ENCODE data around the gene TAF10.

Gene TAF10

GRCh38 chr11:6601041-6601461 is 11.0 kb downstream of the TAF10 start:
- H3F3A ChIP-seq (ENCODE audit: insufficient read depth, low read length): no peaks in the 10 kb centered on the region
- no peak overlapping the region for H3K9ac ChIP-seq (ENCODE audit: low read length)
- H2AFZ ChIP-seq (ENCODE audit: low read length): no peak overlapping the region
- no peaks in the 10 kb centered on the region for H3K9me3 ChIP-seq (ENCODE audit: low read length)
- H3K27ac ChIP-seq (ENCODE audit: low read depth, low read length, poor library complexity, severe bottlenecking): no peak overlapping the region
- TF ChIP-seq EZH2 (IDR thresholded peaks at IDR 0.05; ENCODE audit: borderline replicate concordance, low read length): no peak
- TF ChIP-seq CTCF (IDR thresholded peaks at IDR 0.05; ENCODE audit: low read length): no peak
- H4K20me1 ChIP-seq (ENCODE audit: insufficient read depth, low read length): no peaks in the 10 kb centered on the region
- H3K4me3 ChIP-seq (ENCODE audit: low read depth, low read length, poor library complexity, severe bottlenecking): no peak overlapping the region
- peaks cover 56% of the 10 kb centered on the region for H3K36me3 ChIP-seq (ENCODE audit: insufficient read depth, low read length)
- no peaks in the 10 kb centered on the region for H3K9me2 ChIP-seq (ENCODE audit: low read depth, low read length)
- peaks cover 32% of the 10 kb centered on the region for H3K4me1 ChIP-seq (ENCODE audit: insufficient read depth, low read length, severe bottlenecking)
- H3K27me3 ChIP-seq (ENCODE audit: insufficient read depth, low read length): no peaks in the 10 kb centered on the region
- peaks cover 19% of the 10 kb centered on the region for H3K79me2 ChIP-seq (ENCODE audit: insufficient read depth, low read length)
- no peak overlapping the region for H3K4me2 ChIP-seq (ENCODE audit: low read length)

GRCh38 chr11:6599881-6600390 is 12.1 kb downstream of the TAF10 start:
- no peak overlapping the region for H3K9ac ChIP-seq (ENCODE audit: low read length)
- H3K9me3 ChIP-seq (ENCODE audit: low read length): no peaks in the 10 kb centered on the region
- peaks cover 67% of the 10 kb centered on the region for H3K36me3 ChIP-seq (ENCODE audit: insufficient read depth, low read length)
- H3K79me2 ChIP-seq (ENCODE audit: insufficient read depth, low read length): peaks cover 19% of the 10 kb centered on the region
- no peak overlapping the region for H2AFZ ChIP-seq (ENCODE audit: low read length)
- H3K9me2 ChIP-seq (ENCODE audit: low read depth, low read length): no peaks in the 10 kb centered on the region
- H3K4me3 ChIP-seq (ENCODE audit: low read depth, low read length, poor library complexity, severe bottlenecking): no peak overlapping the region
- TF ChIP-seq CTCF (IDR thresholded peaks at IDR 0.05; ENCODE audit: low read length): no peak
- no peak for TF ChIP-seq EZH2 (IDR thresholded peaks at IDR 0.05; ENCODE audit: borderline replicate concordance, low read length)
- no peak overlapping the region for H3K27ac ChIP-seq (ENCODE audit: low read depth, low read length, poor library complexity, severe bottlenecking)
- no peaks in the 10 kb centered on the region for H3F3A ChIP-seq (ENCODE audit: insufficient read depth, low read length)
- no peak overlapping the region for H3K4me2 ChIP-seq (ENCODE audit: low read length)
- no peaks in the 10 kb centered on the region for H4K20me1 ChIP-seq (ENCODE audit: insufficient read depth, low read length)
- H3K4me1 ChIP-seq (ENCODE audit: insufficient read depth, low read length, severe bottlenecking): peaks cover 21% of the 10 kb centered on the region
- H3K27me3 ChIP-seq (ENCODE audit: insufficient read depth, low read length): no peaks in the 10 kb centered on the region

- peaks cover 16% of the 10 kb centered on the region for H3K4me1 ChIP-seq (ENCODE audit: insufficient read depth, low read length, severe bottlenecking)
- H3K4me2 ChIP-seq (ENCODE audit: low read length): no peak overlapping the region
- H3K36me3 ChIP-seq (ENCODE audit: insufficient read depth, low read length): peaks cover 70% of the 10 kb centered on the region
- TF ChIP-seq CTCF (IDR thresholded peaks at IDR 0.05; ENCODE audit: low read length) (no peak), EZH2 (IDR thresholded peaks at IDR 0.05; ENCODE audit: borderline replicate concordance, low read length) (no peak)
- no peak overlapping the region for H3K4me3 ChIP-seq (ENCODE audit: low read depth, low read length, poor library complexity, severe bottlenecking)
- H3F3A ChIP-seq (ENCODE audit: insufficient read depth, low read length): no peaks in the 10 kb centered on the region
- H3K9ac ChIP-seq (ENCODE audit: low read length): no peak overlapping the region
- H3K9me2 ChIP-seq (ENCODE audit: low read depth, low read length): no peaks in the 10 kb centered on the region
- H3K27ac ChIP-seq (ENCODE audit: low read depth, low read length, poor library complexity, severe bottlenecking): no peak overlapping the region
- H2AFZ ChIP-seq (ENCODE audit: low read length): no peak overlapping the region
- H3K27me3 ChIP-seq (ENCODE audit: insufficient read depth, low read length): no peaks in the 10 kb centered on the region
- H3K79me2 ChIP-seq (ENCODE audit: insufficient read depth, low read length): peaks cover 19% of the 10 kb centered on the region
- H4K20me1 ChIP-seq (ENCODE audit: insufficient read depth, low read length): no peaks in the 10 kb centered on the region
- H3K9me3 ChIP-seq (ENCODE audit: low read length): no peaks in the 10 kb centered on the region
Observed at GRCh38 chr11:6599449-6599848, 12.6 kb downstream of the TAF10 start.
